Testis (tissue), 3 donors: ENCODE measurements around the gene SMCO1. TPM values are rescaled to one million over a fixed set of nuclear protein-coding genes. Genes with fewer than 3 reads are reported as not detected.
"Not testable (repeated sequence)": the region's sequence is repeated elsewhere in the genome, so short reads cannot be mapped to it uniquely, and the experiment has no call there.

Source experiments
- DNase-seq: peaks from one replicate; pipeline ENCODE4 v3.0.0-alpha.2; 2019
- H3K27ac ChIP-seq, 2 donors: fragments of 200-600 bp; sonication (generic); one replicate each; pipeline ENCODE4 v1.5.1; 2019
- H3K27me3 ChIP-seq: fragments of 200-600 bp; sonication (generic); one replicate; pipeline ENCODE4 v1.5.1; 2019
- H3K36me3 ChIP-seq: fragments of 200-600 bp; sonication (generic); one replicate; pipeline ENCODE4 v1.5.1; 2017; ENCODE audit warnings: low read depth; ENCODE audit errors: missing control alignments
- H3K4me1 ChIP-seq: fragments of 200-600 bp; sonication (generic); one replicate; pipeline ENCODE4 v1.5.1; 2019
- H3K4me3 ChIP-seq, 2 donors: fragments of 200-600 bp; sonication (generic); one replicate each; pipeline ENCODE4 v1.5.1; 2017 to 2019
- H3K9me3 ChIP-seq: fragments of 200-600 bp; sonication (generic); one replicate; pipeline ENCODE4 v1.5.1; 2017
- POLR2A ChIP-seq: fragments of 450-650 bp; IDR thresholded peaks from one replicate; pipeline ENCODE4 v1.6.1; 2017; ENCODE audit warnings: antibody characterized with exemption, mild to moderate bottlenecking, moderate library complexity
- WGBS, 2 donors: methylation state at CpG; one replicate each; pipeline ENCODE4 v1.1.5; 2018; 5-methylcytosine and 5-hydroxymethylcytosine counted together
- intact Hi-C: fragments of 100-400 bp; cut with DNase I; formaldehyde crosslinking; loops from one replicate; pipeline ENCODE4 v1.15.1; 2023; ENCODE audit warnings: low total_unique reads
- polyA plus RNA-seq: library from polyadenylated mRNA; stranded (reverse); fragments of 350-450 nt; fragmentation: Illumina TruSeq; extraction: RNeasy Lipid Tissue Mini Kit (QIAGEN cat#74804); gene quantifications from one replicate; pipeline ENCODE4 v1.2.3, GENCODE V29; 2014; ENCODE audit warnings: low read depth, low replicate concordance; ENCODE audit not compliant: insufficient read depth
- total RNA-seq, 2 donors: library from RNA; depleted of rRNA; stranded (reverse); fragments of >200 nt; gene quantifications; one replicate each; pipeline ENCODE4 v1.2.3, GENCODE V29; 2016
- TF ChIP-seq, protein P1 (sequence below), 3 experiments: fragments of 450-650 bp in 2 of 3; fragments of 200-600 bp in 1 of 3; sonication (generic) in 1 of 3; IDR thresholded peaks; one replicate each; pipeline ENCODE4 v1.5.1; 2016 to 2019; ENCODE audit warnings: antibody characterized with exemption in 3 of 3, mild to moderate bottlenecking in 2 of 3, moderate library complexity in 1 of 3

The SMCO1 gene
- total and polyA plus RNA-seq, 3 donors from 2014 or later = 0.24 to 0.91 (median 0.25) TPM

DNA sequence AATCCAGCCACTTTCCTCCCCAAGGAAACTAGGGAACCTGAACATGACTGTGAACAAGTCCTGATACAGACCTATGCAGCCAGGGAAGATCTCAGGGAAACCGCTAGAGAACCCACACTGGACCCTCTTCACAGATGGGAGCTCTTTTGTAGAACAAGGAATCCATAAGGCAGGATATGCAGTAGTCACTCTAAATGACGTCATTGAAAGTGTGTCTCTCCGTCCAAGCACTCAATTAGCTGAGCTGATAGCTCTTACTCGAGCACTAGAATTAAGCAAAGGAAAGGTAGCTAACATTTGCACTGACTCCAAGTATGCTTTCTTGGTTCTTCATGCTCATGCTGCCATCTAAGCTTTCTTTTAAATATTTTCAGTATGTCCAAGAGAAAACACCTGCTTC is 10.0 kb upstream of the SMCO1 start:
- no peak for TF ChIP-seq POLR2A
- TF ChIP-seq, protein P1, sequence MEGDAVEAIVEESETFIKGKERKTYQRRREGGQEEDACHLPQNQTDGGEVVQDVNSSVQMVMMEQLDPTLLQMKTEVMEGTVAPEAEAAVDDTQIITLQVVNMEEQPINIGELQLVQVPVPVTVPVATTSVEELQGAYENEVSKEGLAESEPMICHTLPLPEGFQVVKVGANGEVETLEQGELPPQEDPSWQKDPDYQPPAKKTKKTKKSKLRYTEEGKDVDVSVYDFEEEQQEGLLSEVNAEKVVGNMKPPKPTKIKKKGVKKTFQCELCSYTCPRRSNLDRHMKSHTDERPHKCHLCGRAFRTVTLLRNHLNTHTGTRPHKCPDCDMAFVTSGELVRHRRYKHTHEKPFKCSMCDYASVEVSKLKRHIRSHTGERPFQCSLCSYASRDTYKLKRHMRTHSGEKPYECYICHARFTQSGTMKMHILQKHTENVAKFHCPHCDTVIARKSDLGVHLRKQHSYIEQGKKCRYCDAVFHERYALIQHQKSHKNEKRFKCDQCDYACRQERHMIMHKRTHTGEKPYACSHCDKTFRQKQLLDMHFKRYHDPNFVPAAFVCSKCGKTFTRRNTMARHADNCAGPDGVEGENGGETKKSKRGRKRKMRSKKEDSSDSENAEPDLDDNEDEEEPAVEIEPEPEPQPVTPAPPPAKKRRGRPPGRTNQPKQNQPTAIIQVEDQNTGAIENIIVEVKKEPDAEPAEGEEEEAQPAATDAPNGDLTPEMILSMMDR (IDR thresholded peaks at IDR 0.05) = no peak
- 87 to 90% methylated on average over 4 of the region's 4 CpGs for WGBS, 2 donors
- intact Hi-C loops = no loop called here
- no peaks in the 10 kb centered on the region for H3K4me1 ChIP-seq
- no peaks in the 10 kb centered on the region for H3K9me3 ChIP-seq
- H3K4me3 ChIP-seq = no peak overlapping the region
- H3K27me3 ChIP-seq = no peaks in the 10 kb centered on the region
- no peaks in the 10 kb centered on the region for H3K36me3 ChIP-seq
- DNase-seq = no peak
- H3K27ac ChIP-seq = no peak overlapping the region

DNA sequence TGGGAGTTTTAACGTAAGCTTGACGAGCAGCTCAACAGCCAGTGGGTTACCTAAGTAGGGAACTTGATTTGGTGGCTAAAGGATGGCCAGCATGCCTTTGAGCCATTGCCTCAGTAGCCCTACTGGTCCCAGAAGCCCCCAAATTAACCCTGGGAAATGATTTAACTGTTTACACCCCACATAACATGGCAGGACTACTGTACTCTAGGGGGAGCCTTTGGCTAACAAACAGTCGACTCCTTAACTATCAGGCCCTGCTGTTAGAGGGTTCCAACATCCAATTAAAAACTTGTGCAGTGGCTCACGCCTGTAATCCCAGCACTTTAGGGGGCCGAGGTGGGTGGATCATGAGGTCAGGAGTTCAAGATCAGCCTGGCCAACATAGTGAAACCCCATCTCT is 9.4 kb upstream of the SMCO1 start:
- H3K9me3 ChIP-seq = no peaks in the 10 kb centered on the region
- H3K4me1 ChIP-seq = no peaks in the 10 kb centered on the region
- H3K36me3 ChIP-seq = no peaks in the 10 kb centered on the region
- 71% methylated on average over 5 of the region's 5 CpGs for WGBS, 2 donors
- intact Hi-C loops = no loop called here
- H3K27me3 ChIP-seq = no peaks in the 10 kb centered on the region
- H3K27ac ChIP-seq = no peak overlapping the region
- no peak for DNase-seq
- no peak overlapping the region for H3K4me3 ChIP-seq
- TF ChIP-seq, protein P1 (IDR thresholded peaks at IDR 0.05) = no peak
- no peak for TF ChIP-seq POLR2A

DNA sequence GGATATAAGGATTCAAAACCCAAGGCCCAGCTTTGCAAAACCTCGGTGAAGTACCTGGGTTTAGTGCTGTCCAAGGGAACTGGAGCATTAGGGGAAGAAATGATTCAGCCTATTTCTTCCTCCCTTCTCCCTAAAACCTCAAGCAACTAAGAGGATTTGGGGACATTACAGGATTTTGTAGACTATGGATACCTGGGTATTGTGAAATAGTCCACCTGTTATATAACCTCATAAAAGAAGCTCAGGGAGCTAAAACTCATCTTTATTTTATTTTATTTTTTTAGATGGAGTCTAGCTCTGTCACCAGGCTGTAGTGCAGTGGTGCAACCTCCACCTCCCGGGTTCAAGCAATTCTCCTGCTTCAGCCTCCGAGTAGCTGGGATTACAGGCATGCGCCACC is 8.7 kb upstream of the SMCO1 start:
- Histone ChIP-seq H3K27me3 (no peaks in the 10 kb centered on the region), H3K4me3 (no peak overlapping the region), H3K4me1 (no peaks in the 10 kb centered on the region), H3K27ac (no peak overlapping the region), H3K9me3 (peaks cover 5% of the 10 kb centered on the region), H3K36me3 (no peaks in the 10 kb centered on the region)
- no peak for DNase-seq
- WGBS, 2 donors = 94 to 98% methylated on average over 4 of the region's 4 CpGs
- TF ChIP-seq, protein P1 (IDR thresholded peaks at IDR 0.05) = no peak
- TF ChIP-seq POLR2A = no peak
- intact Hi-C loops = no loop called here

DNA sequence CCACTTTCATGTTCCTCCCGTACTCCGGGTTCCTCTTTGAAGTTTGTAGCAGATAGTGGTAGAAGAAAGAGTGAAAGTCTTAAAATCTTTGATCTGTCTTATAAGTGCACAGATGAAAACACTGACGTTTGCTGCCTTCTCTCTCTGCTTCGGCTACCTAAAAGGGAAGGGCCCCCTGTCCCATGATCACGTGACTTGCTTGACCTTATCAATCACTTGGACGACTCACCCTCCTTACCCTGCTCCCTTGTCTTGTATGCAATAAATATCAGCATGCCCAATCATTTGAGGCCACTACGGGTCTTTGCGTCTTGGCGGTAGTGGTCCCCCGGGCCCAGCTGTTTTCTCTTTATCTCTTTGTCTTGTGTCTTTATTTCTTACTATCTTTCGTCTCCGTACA is 6.1 kb upstream of the SMCO1 start:
- H3K4me3 ChIP-seq, H3K27me3 ChIP-seq, H3K4me1 ChIP-seq, H3K27ac ChIP-seq, H3K36me3 ChIP-seq, intact Hi-C loops, DNase-seq, H3K9me3 ChIP-seq: not testable (repeated sequence)
- 68 to 74% methylated on average over 12 of the region's 12 CpGs for WGBS, 2 donors

GRCh38 chr3:196519718-196520082 is 4.6 kb upstream of the SMCO1 start:
- Histone ChIP-seq H3K27ac (no peak overlapping the region), H3K4me1 (no peaks in the 10 kb centered on the region), H3K4me3 (no peak overlapping the region), H3K9me3 (peaks cover 5% of the 10 kb centered on the region), H3K27me3 (no peaks in the 10 kb centered on the region), H3K36me3 (no peaks in the 10 kb centered on the region)
- 77 to 86% methylated on average over 5 of the region's 5 CpGs for WGBS, 2 donors
- TF ChIP-seq, protein P1 (IDR thresholded peaks at IDR 0.05) = no peak
- TF ChIP-seq POLR2A = no peak
- no peak for DNase-seq
- intact Hi-C loops = loop anchor here (10.0 kb wide), 1 partner anchor 265 kb away; no protein-coding TSS in a partner anchor
